ENCODE data around the gene GDF11. TPM values are rescaled to one million over a fixed set of nuclear protein-coding genes. Genes with fewer than 3 reads are reported as not detected.

Gene GDF11
- total and polyA plus RNA-seq, 10 donors: 3.5 to 14.5 (median 9.7) TPM

DNA sequence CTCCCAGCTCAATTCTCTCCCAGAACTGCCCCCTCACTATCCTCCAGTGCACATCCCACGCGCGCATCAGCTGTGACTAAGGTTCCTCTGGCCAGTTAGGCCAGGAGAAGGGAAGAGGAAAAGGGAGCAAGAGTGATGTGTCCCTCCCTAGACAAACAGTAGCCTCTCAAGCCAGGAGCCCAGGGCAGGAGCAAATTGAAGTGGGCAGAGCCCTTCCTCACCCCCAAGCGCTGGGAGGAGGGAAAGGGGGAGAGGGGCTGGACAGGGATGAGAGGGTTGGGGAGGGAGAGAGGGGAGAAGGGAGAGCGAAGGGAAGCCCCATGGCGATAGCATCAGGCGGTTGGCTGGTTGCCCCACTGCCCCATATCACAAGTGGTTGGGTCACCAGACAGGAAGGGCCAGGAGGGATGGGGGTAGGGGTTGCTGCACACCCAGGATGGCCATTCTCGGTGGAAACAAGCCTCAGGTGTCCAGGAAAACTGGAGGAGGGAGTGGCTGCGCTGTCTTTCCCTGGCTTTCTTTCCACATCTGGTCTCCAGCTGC lies 15.2 kb upstream of the GDF11 start:
- Histone ChIP-seq H3K36me3 (peaks cover 0 to 49% (median 34%) of the 10 kb centered on the region in 6 donors), H3K4me1 (peaks cover 29 to 92% (median 66%) of the 10 kb centered on the region in 6 donors), H3K9me3 (no peaks in the 10 kb centered on the region), H3K27me3 (replicated peaks in 1 of 7) (no peaks in the 10 kb centered on the region), H3K4me3 (peak overlapping the region; percentile 65 to 84 (median 76)), H3K27ac (peak overlapping the region; percentile 82 to 99 (median 98))
- intact Hi-C loops (cut with DNase I; ENCODE audit: low total_unique reads): no loop called here
- WGBS, 5 donors: 25 to 42% (median 27%) methylated on average over 9 of the region's 9 CpGs
- TF ChIP-seq, protein P1, sequence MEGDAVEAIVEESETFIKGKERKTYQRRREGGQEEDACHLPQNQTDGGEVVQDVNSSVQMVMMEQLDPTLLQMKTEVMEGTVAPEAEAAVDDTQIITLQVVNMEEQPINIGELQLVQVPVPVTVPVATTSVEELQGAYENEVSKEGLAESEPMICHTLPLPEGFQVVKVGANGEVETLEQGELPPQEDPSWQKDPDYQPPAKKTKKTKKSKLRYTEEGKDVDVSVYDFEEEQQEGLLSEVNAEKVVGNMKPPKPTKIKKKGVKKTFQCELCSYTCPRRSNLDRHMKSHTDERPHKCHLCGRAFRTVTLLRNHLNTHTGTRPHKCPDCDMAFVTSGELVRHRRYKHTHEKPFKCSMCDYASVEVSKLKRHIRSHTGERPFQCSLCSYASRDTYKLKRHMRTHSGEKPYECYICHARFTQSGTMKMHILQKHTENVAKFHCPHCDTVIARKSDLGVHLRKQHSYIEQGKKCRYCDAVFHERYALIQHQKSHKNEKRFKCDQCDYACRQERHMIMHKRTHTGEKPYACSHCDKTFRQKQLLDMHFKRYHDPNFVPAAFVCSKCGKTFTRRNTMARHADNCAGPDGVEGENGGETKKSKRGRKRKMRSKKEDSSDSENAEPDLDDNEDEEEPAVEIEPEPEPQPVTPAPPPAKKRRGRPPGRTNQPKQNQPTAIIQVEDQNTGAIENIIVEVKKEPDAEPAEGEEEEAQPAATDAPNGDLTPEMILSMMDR (IDR thresholded peaks at IDR 0.05 in 8 of 11, conservative IDR thresholded peaks at IDR 0.05 in 3 of 11): no peak
- peak in 1 of 3 donors; percentile 44 for TF ChIP-seq POLR2AphosphoS5 (IDR thresholded peaks at IDR 0.05)
- peak; percentile 83 for DNase-seq

DNA sequence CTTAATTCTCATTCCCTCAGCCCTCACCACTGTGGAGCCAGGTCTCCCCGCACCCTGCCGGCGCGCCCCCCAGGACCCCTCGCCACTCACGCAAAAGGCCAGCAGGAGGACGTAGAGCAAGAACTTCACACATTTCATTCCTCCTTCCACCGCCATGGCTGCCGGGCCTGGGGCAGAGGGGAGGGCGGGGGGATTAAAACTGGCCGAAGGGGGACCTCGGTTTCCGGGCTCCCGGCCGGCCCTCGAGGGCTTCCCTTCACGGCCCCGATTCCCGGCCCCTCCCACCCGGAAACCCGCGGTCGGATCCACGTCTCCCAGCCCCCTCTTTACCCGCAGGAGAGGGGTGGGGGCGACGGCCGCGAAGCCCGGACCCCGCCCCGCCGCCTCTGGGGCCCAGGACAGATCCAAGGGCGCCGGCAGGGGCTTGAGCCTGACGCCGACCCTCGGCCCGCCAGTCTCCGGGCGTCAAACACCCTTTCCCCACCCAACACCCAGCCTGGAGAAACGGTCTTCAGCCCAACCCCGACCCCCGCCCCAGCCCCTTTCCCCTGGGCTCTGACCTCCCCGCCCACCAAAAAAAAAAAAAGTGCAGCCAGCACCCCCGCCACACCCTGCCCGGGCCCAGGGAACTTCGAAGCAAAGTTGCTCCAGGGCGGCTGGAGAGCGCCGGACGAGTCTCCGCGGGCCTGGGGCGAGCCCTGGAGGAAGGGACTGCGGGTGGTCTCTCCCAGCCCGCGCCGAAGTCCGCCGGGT lies 14.6 kb upstream of the GDF11 start:
- H3K27me3 ChIP-seq (replicated peaks in 1 of 7): no peaks in the 10 kb centered on the region
- no peaks in the 10 kb centered on the region for H3K9me3 ChIP-seq
- intact Hi-C loops (cut with DNase I; ENCODE audit: low total_unique reads): no loop called here
- peak; percentile 92 for DNase-seq
- peak overlapping the region; percentile 65 to 84 (median 76) for H3K4me3 ChIP-seq
- peaks cover 29 to 85% (median 66%) of the 10 kb centered on the region in 6 donors for H3K4me1 ChIP-seq
- WGBS, 5 donors: 0 to 1% (median 0%) methylated on average over 25 to 61 of the region's 61 CpGs
- peak overlapping the region; percentile 82 to 99 (median 98) for H3K27ac ChIP-seq
- peaks cover 0 to 43% (median 34%) of the 10 kb centered on the region in 6 donors for H3K36me3 ChIP-seq
- TF ChIP-seq POLR2A (IDR thresholded peaks at IDR 0.05) (no peak), POLR2AphosphoS5 (IDR thresholded peaks at IDR 0.05) (peak in 1 of 3 donors; percentile 28)

DNA sequence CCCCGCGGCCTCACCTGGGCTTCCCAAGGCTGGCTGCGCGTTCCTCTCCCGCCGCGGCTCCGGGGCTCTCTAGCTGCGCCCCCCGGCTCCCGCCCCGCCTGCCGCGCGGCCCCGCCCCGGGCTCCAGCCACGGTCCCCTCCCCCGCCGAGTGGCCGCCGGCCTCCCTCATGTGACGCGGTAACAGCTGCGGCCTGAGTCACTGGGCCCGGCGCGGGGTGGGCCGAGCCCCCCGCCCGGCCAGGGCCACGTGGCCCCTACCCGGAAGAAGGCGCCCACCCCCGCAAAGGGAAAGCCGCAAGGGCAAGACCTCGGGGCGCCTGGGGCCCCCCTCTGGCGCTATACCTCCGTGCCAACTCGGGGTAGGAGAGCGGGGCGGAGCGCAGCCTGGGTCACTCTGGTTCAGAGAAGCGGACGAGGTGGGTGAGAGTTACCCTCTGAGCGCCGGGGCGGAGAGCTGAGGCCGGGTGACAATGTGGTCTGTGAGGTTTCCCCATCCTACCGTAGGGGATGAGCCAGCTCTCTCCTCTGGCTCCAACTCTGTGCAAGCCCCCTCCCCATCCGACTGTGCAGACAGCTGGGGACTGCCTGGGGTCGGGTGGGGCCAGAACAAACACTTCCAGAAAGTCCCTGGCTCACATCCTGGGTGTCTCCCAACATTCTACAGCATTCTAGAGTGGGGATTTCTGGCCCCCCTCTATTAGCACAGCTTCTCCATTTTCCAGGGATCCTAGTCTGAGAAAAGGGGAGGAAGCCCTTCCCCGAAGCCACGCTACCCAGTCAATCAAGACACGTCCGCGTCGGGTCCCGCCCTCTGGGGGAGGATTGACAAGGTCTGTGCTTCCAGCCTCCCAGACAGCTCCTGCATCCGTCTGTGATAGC lies 13.7 kb upstream of the GDF11 start, which contains the start of gene CD63:
TSS of gene CD63 (minus strand) at position 71 of the 880 bp plus-strand sequence. CDS start 668 bp downstream, outside the sequence.
- H3K27ac ChIP-seq: peak within 1 kb of the TSS; percentile 82 to 99 (median 98)
- 0 to 1% (median 0%) methylated on average over 35 to 61 of the region's 61 CpGs for WGBS, 5 donors
- TF ChIP-seq POLR2AphosphoS5 (IDR thresholded peaks at IDR 0.05): peak; percentile 78 to 86 (median 79)
- TF ChIP-seq POLR2A (IDR thresholded peaks at IDR 0.05): peak in 1 of 3 donors; percentile 37
- TF ChIP-seq, protein P1 (IDR thresholded peaks at IDR 0.05 in 8 of 11, conservative IDR thresholded peaks at IDR 0.05 in 3 of 11): peak in 1 of 11 experiments; percentile 4
- peaks cover 26 to 77% (median 59%) of the 10 kb centered on the region in 6 donors for H3K4me1 ChIP-seq
- peaks cover 0 to 34% (median 28%) of the 10 kb centered on the region in 6 donors for H3K36me3 ChIP-seq
- peak within 1 kb of the TSS; percentile 65 to 84 (median 76) for H3K4me3 ChIP-seq
- intact Hi-C loops (cut with DNase I; ENCODE audit: low total_unique reads): no loop called here
- DNase-seq: peak; percentile 96
- H3K9me3 ChIP-seq: no peaks in the 10 kb centered on the region
- no peaks in the 10 kb centered on the region for H3K27me3 ChIP-seq (replicated peaks in 1 of 7)

Measured in spleen (tissue), 11 donors.